NB4 (cell line): ENCODE results near the gene BBC3.

Experiments used
- CTCF ChIP-seq: IDR thresholded peaks from one replicate; pipeline ENCODE4 v1.5.1; 2012; ENCODE audit warnings: low read depth, low read length
- MAX ChIP-seq: IDR thresholded peaks from 2 replicates; pipeline ENCODE4 v1.6.1; 2011; ENCODE audit warnings: low read depth, low read length
- MYC ChIP-seq: IDR thresholded peaks from 2 replicates; pipeline ENCODE4 v1.6.1; 2011; ENCODE audit warnings: low read depth, low read length
- POLR2A ChIP-seq: IDR thresholded peaks from 2 replicates; pipeline ENCODE4 v1.6.1; 2011; ENCODE audit warnings: mild to moderate bottlenecking; ENCODE audit not compliant: insufficient read length; ENCODE audit errors: extremely low read depth

GRCh38 chr19:47247308-47247990, 16.4 kb upstream of the BBC3 start:
- TF ChIP-seq CTCF, result peak; percentile 100
- peak; percentile 92 for TF ChIP-seq MAX
- peak; percentile 92 for TF ChIP-seq MYC
- no peak for TF ChIP-seq POLR2A
